GM19238 (cell line): ENCODE measurements around the gene FAF1.
"Not testable (repeated sequence)": the region's sequence is repeated elsewhere in the genome, so short reads cannot be mapped to it uniquely, and the experiment has no call there.

ENCODE experiments used
- DNase-seq: peaks from one replicate; pipeline ENCODE4 v3.0.0; 2011; ENCODE audit warnings: low spot score; ENCODE audit not compliant: insufficient read length

Gene FAF1

GRCh38 chr1:50851034-50851433, 109.0 kb downstream of the FAF1 start:
- DNase-seq = no peak

- no peak for DNase-seq
These were observed 112.8 kb downstream of the FAF1 start for GRCh38 chr1:50847303-50847702.

- no peak for DNase-seq
These were observed 113.7 kb downstream of the FAF1 start for GRCh38 chr1:50846224-50846839.

- DNase-seq = no peak
These were observed 118.2 kb downstream of the FAF1 start for GRCh38 chr1:50841791-50842387.

GRCh38 chr1:50836117-50836516, 124.0 kb downstream of the FAF1 start:
- DNase-seq = no peak

- DNase-seq = no peak
These were observed 126.9 kb downstream of the FAF1 start for GRCh38 chr1:50833216-50833615.

- no peak for DNase-seq
These were observed 127.9 kb downstream of the FAF1 start for GRCh38 chr1:50832167-50832566.

- no peak for DNase-seq
These were observed 128.6 kb downstream of the FAF1 start for GRCh38 chr1:50831300-50832061.

GRCh38 chr1:50830621-50831020, 129.4 kb downstream of the FAF1 start:
- no peak for DNase-seq

- no peak for DNase-seq
These were observed 130.8 kb downstream of the FAF1 start for GRCh38 chr1:50829014-50829958.

GRCh38 chr1:50827546-50827945, 132.5 kb downstream of the FAF1 start:
- DNase-seq = no peak

- not testable (repeated sequence) for DNase-seq
These were observed 133.3 kb downstream of the FAF1 start for GRCh38 chr1:50826792-50827191.

GRCh38 chr1:50822035-50822776, 137.9 kb downstream of the FAF1 start:
- no peak for DNase-seq

GRCh38 chr1:50820545-50820944, 139.5 kb downstream of the FAF1 start:
- no peak for DNase-seq

GRCh38 chr1:50812346-50812745, 147.7 kb downstream of the FAF1 start:
- DNase-seq = no peak

GRCh38 chr1:50808296-50808695, 151.8 kb downstream of the FAF1 start:
- no peak for DNase-seq

GRCh38 chr1:50796272-50796671, 163.8 kb downstream of the FAF1 start:
- no peak for DNase-seq

GRCh38 chr1:50793521-50793920, 166.5 kb downstream of the FAF1 start:
- no peak for DNase-seq

- no peak for DNase-seq
These were observed 172.8 kb downstream of the FAF1 start for GRCh38 chr1:50787266-50787665.

GRCh38 chr1:50783286-50783685, 176.8 kb downstream of the FAF1 start:
- DNase-seq = no peak

GRCh38 chr1:50780797-50781196, 179.3 kb downstream of the FAF1 start:
- no peak for DNase-seq
